NCI-H2227 (cell line): ENCODE measurements around the gene ITGAE.

Experiments
- DNase-seq: peaks from one replicate; lab custom pipeline; 2025; ENCODE audit not compliant: unreplicated experiment; lab: John Stamatoyannopoulos, UW

The ITGAE gene

DNA sequence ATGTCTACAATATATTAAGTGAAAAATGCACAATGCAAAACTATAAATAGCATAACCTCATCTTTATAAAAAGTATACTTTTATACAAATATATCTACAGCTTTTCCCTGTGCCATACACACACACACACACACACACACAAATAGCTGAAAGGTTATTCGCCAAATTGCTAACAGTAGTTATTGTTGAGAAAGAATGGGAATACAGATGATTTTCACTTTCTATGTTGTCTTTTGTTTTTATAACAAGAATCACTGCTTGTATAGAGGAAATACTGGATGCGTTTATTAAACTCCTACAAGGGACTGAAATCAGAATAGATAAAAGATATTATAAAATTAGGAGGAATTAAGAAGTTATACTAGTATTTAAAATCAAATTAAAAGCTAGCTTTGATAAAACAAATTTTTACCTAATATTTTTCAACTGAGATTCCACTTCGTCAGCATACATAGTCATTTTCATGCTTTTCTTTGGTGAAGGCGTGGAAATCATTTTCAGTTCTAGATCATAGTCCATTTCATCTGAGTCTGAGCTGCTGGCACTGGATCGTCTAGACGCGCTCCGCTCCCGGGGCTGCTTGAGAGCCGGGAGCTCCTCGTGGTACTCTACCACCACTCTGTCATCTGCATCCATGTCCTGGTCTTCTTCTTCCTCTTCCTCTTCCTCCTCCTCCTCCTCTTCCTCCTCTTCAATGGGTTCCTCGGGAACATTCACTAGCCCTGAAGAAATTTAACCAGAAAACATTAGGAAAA is 17.0 kb upstream of the ITGAE start:
- DNase-seq = no peak

DNA sequence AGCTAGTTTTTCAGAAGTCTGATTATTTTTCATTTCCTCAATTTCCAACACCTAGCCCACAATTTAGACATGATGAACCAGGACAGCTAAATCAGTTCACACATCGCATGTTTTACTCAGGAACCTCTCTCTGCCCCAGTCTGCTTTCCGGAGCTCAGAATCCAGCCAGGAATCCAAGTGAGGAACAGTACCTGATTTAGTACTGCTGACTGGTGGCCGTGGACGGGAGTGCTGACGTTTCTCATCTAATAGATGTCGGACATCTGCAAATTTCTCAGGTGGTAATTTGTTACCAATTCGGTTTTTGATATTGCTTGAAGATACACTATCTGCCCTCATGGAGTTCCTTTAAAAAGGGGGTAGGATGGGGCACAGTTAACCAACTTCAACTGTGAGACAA is 14.9 kb upstream of the ITGAE start:
- no peak for DNase-seq

DNA sequence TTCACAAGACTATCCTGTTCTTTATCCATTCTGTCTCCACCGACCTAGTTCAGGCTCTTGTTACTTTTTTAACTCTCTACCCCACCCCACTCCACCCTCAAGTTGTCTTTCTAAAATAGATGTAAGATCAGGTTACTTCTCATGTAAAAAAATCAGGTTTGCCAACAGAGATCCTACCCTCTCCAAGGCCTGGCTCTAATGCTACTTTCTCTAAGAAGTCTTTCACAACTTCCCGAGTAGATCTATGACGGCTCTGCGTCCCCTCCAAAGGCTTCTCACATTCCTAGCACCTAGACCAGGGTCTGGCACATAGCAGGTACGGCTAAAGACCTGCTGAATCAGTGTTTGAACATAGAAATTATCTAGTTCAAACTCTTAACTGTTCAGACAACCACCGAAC is 14.1 kb upstream of the ITGAE start:
- DNase-seq = no peak

DNA sequence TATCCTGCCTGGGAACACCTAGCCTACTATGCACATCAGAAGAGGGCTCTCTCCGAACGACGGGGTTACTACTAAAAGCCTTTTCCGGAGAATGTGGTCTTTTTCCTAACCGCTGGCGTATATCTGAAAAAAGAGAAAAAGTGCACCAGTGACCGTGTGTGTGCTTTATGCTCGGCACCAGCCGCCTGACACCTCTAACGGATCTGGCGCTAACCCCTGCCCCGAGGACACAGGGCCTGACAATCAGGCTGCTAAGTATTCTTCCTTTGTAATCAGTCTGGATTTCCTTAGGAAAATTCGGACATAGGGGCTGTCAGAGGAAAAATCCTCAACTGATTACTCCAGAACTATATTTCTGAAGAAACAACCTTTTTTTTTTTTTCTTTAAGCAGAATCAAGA is 13.4 kb upstream of the ITGAE start:
- DNase-seq = no peak

DNA sequence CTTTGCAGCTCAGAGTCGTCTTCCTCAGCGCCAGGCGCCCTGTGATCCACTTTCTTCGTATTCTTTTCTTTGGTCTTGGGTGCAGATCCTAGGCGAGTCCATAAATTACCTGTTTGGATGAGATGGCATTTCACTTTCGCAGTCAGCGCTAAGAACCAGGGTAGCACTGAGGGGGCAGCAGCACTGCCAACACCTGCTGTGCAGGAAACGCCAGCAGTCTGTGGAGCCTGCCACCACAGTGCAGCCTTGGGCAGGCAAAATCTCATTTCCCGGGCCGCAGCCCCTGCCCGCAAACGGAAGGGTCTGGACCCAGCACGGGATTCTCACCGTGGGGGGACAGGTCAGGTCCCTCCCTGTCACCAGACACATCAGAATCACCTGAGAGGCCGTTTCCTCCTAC is 12.2 kb upstream of the ITGAE start:
- no peak for DNase-seq

DNA sequence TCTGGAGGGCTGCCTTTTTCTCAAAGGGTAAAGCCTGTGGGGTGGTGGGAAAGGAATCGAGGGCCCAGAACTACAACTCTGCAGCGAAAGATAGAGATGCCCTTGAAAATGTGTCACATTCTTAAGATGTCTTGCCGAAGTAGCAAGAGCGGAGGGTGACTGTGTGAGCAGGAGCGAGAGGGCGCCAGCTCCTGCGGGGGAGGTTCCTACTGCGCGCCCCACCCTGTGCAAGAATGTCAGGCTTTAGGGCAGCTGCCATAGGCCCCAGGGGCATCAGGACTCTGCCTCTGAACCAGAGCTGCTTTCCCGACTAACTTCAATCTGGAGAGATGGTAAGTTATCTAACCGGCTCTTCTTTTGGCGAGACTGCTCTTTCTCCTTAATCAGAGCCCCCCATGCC is 11.8 kb upstream of the ITGAE start:
- DNase-seq = no peak

DNA sequence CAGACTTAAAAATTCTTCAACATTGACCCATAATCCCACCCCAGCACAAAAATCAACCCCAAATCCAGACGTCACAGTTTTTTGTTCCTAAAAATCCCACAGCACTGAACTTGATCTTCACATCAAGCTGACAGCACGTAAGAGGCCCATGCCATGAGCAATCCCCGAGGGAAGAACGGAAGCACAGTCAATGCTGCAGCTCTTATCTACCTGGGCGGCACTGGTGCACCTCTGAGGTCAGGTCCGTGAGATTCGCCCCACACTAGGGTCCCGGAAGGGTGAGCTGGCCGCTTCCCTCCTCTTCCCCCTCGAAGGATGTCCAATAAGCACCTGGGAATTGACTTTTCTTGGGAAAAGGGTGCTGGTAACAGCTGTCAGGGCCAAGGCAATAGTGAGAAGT is 11.3 kb upstream of the ITGAE start:
- DNase-seq = no peak

DNA sequence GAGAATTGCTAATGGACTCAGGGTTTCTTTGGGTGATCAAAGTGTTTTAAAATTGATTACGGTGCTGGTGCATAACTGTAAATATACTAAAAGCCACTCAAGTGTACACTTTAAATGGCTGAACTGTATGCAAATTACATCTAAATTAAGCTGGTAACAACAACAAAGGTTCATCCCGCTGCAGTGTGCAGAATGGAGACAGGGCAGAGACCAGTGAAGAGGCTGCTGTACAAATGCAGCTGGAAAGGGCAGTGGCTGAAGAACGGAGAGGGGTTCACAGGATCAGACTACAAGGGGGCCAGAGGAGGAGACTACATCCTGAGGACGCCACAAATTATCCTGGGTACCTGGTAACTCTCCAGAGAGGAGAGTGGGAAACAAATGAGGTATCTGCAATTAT is 9.0 kb upstream of the ITGAE start:
- DNase-seq = no peak

DNA sequence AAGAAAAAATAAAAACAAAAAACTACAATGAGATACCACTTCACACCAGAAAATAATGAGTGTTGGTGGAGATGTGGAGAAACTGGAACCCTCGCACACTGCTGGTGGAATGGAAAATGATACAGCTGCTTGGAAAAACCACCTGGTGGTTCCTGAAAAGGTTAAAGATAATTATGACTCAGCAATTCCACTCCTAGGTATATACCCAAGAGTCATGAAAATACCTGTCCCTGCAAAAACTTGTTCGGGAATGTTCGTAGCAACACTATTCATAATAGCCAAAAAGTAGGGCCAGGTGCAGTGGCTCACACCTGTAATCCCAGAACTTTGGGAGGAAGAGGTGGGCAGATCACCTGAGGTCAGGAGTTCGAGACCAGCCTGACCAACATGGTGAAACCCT is 8.1 kb upstream of the ITGAE start:
- no peak for DNase-seq

DNA sequence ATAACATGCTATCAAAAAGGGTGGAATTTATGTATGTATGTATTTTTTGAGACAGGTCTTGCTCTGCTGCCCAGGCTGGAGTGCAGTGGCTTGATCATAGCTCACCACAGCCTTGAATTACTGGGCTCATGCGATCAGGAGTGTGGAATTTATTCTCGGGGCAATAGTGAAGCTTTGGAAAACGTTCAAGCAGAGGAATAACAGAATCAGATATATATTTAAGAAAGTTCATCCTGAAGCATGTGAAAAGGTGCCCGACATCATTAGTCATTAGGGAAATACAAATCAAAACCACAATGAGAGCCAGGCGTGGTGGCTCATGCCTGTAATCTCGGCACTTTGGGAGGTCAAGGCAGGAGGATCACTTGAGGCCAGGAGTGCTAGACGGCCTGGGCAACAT is 7.7 kb upstream of the ITGAE start:
- DNase-seq = no peak

DNA sequence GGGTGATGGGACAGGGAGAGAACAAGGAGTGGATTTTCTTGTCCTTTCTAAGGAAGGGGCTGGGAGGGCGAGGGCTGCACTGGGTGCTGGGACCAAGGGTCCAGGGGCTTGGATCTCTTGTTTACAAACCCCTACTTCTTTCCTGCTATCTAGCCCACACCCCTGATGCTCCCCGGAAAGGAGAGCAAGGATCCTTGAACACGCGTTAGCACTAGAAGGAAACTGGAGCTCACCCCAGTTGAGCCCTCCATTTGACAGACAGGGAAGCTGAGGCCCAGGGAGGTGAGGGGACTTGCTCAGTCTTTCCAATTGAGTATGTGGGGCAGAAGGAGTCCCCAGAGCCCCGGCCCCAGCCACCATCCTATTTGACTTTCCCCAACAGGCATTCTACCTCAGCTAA is 4.6 kb upstream of the ITGAE start:
- no peak for DNase-seq

DNA sequence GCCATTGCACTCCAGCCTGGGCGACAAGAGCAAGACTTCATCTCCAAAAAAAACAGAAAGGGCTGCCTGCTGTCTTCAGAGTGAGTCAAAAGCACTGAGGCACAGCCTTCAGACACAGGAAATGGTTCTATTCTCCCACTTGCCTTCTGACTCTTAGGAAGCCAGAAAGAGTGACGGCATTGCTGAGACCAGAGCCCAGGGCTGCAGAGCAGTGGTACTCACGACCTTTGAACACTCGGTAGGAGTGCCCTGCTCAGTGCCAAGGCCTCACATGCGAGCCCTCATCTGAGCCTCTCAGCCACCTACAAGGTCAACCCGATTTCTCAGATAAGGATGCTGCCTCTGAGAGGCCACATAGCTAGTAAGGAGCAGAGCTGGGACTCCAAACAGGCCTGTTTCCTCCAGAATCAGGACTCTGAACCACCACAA is 3.5 kb upstream of the ITGAE start:
- no peak for DNase-seq

DNA sequence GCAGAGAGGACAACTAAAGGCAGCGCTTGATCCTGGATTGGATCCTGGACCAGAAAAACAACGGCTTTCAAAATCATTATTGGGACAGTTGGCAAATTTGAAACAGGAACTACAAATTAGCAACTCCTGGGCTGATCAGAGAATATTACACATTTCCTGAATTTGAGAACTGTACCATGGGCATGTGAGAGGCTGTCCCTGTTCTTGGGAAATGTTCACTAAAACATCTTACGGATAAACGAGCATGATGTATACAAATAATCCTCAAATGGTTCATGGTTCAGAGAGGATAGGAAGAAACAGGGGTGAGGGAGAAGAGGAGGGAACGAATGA is 2.3 kb upstream of the ITGAE start:
- DNase-seq = no peak

DNA sequence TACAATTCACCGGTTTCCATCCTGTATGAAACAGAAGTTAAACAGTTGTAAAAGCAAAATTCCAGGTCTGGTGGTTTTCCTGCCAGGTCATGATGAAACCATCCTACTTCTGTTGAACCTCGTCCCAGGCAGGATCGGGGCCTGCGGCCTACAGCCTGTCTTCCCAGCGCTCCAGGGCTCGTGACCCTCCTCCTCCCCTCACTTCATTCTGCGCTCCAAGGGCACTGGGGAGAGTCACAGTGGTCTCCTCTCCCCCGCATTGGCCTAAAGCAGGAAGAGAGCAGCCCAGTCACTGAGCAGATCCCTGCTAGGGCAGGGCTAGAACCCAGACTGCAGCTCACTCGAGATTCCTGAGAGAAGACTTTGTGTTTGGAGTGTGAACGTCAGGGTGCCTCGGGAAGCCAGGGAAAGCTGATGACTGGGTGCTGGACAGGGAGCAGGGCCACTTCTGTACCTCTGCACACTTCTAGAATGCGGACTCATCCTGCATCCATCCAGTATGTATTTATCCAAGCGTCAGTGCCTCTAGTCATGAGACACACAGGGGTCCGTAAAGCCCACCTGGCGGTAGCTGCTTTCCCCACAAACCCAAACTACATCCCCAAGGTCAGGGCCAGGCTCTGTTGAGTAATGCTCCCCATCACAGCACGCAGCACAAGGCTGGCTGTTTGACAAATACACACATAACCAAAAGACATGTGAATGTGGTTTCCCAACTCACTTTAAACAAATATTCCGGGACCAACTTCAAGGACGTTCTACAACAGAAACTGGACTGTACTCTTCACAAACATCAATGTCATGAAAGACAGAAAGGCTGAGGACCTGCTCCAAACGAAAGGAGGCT is 1.7 kb upstream of the ITGAE start:
- no peak for DNase-seq

DNA sequence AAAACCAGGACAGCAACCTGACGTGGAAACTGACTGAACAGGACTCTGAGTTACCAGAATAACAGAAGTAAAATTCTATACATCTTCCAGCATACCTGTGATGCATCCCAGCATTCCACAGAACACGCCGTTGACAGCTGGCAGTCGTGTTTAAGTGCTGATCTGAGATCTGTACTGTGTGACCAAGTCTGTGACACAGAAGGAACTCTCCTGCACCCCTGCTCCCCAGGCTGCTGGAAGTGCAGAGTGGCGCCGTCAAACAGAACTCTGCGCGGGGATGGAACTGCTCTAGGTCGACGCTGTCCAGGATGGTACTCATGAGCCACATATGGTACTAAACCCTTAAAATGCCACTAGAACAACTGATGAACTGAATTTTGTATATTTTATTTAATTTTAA is 804 bp upstream of the ITGAE start:
- DNase-seq = no peak

DNA sequence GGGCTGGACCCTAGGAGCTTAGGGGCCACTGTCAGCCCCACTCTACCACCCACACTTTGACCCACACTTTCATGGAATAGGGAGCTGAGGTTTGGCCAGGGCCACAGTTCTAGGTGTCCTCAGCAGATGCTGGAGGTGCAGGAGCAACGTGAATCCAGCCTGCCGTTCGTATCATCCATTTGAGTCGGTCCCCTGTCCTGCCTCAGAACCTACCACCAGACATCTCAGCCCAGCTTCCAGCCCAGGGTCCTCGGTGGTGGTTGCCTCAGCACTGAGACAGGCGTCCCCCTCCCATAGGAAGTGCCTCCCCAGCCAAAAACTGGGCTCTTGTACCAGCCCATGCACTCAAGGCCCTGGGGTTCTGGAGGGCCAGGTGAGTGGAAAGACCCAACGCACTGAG is 359 bp upstream of the ITGAE start:
- no peak for DNase-seq

DNA sequence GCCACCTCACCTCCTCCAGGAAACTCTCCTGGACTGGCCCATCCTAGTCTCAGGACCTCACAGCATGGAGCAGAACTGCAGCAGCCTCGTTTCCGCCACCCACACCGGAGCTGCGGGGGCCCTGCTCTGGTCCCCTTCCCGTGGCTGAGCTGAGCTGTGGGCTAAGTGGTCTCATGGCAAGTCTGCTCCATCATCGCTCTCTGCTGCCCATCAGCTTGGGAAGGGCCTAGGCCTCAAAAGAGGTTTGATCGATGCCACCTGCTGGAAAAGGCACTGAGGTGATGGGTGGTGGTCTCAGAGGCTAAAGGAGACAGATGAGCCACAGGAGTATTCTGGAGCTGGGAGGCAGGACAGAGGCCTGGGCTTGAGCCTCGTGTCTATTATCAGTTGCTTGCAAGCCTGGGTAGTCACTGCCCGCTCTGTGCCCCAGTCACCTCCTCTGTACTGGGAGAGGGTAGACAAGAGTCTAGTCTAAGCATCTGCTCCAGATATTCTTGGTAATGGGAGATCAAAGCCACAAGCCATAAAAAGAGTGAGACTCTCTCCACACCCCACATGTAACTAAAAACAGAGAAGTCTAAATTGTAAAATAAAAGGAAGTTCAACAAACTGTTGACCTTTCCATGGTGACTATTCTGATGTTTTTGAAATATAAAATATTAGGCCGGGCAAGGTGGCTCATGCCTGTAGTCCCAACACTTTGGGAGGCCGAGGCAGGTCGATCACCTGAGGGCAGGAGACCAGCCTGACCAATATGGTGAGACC is 1.6 kb downstream of the ITGAE start:
- DNase-seq = no peak

DNA sequence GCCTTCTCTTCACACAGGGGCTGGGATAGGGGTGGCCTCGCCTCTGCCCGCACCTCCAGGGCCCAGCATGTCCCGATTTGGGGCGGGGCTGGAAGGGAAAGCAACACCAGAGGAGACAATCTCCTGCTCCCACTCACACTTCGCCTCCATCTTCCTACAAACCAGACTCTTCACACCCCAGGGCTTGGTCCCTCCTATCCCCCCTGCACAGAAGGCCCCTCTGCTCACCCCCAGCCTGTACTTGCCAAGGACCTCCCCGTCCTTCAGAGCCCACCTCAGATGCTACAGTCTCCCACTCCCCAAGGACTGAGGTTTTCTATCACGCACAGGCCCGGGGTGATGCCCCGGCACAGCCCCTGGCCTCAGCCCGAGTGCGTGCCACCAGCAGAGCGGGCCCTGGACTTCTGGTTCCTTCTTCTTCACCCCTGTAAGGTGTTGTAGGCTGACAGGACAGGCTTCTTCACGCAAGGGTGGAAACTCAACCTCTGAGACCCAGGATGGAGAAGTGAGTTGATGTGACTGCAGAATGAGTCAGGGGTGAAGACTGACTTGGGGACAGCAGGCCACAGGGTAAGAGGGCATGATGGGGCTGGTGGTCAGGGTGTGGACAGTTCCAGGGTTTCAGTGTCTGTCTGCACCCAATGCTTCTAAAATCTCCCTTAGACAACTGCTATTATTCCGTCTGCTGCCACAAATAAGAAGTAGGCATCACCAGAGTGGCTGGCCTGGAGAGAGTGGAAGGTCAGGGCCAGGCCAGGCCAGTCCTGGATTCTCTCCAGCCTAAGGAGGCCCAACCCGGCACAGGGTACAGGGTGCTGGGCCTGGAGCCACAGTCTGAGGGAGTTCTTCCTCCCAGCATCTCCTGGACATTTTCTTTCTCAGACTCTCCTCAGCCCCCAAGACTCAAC is 2.5 kb downstream of the ITGAE start:
- no peak for DNase-seq

DNA sequence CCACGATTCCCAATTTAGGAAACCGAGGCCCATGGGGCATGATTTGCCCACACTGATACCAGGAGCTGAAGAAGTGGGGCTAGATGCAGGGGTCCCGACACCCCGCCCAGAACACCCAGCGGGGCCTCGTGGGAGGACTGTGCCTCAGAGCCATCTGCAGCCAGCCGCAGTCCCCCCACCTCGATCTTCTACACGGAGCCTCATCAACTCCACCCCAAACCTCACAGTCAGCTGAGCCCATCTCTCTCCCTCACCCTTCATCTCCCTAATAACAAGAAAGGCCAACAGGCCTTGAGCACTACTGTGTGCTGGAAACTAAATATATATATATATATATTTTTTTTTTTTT is 4.2 kb downstream of the ITGAE start:
- DNase-seq = no peak

DNA sequence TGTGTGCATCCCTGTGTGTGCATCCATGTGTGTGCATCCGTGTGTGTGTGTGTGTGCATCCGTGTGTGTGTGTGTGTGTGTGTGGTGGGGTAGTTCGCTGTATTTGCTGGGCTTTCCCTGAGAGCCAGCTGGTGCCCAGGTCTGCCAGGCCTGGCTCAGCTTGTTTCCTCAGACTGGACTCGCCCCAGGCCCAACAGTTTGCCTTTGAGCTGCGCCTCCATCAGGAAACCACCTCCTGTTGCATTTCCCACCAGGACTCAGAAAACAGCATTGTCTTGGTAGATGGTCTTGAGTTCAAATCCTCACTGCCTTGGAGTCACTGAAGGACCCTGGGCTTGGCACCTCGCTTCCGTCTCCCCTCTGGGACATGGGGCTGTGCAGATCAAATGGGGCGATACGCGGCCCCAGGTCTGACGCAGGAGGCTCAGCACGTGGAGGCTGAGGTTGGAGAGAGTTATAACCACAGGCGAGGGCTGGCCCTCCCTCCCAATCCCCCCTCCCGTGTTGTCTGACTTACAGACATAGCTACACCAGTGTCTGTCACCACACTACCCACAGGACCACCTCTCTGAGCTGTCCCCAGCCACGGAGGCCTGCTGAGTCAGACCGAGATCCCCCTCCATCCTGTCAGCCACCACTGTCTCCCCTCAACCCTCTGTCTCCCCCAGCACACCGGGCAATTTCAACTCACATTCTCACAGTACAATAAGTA is 4.7 kb downstream of the ITGAE start:
- no peak for DNase-seq
